A673 (cell line): ENCODE measurements around the gene KIF23.

ENCODE experiments used
- EZH2 ChIP-seq: fragments of 200-600 bp; sonication (generic); IDR thresholded peaks from 2 replicates; pipeline ENCODE4 v1.6.1; 2017; ENCODE audit warnings: borderline replicate concordance, low read depth, mild to moderate bottlenecking, mixed read lengths, antibody characterized with exemption, low read length; ENCODE audit not compliant: poor library complexity, severe bottlenecking
- TF ChIP-seq, protein P1 (sequence below): fragments of 300-800, 200-600 bp; sonication (generic); conservative IDR thresholded peaks from 2 replicates; pipeline ENCODE4 v1.5.1; 2017; ENCODE audit warnings: low read depth, mild to moderate bottlenecking, antibody characterized with exemption, low read length, moderate library complexity, mixed read lengths

DNA sequence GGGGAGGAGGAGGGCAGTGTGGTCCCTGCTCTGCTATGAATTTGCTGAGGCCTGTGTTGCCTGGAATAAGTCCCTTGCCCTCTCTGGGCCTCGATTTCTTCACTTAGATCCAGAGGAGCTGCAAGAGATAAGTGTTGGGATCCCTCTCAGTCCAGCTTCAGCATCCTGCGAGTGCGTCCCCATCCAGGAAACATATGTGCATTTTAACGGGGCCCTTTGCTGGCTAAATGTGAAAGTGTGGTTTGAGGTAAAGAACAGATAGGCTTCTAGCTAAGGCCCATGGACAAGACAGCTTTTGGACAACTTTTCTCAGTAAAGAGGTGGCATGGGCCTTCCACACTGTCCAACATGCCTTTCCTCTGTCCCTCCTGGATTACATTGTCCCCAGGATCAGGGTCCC lies 64.9 kb downstream of the KIF23 start:
- TF ChIP-seq, protein P1, sequence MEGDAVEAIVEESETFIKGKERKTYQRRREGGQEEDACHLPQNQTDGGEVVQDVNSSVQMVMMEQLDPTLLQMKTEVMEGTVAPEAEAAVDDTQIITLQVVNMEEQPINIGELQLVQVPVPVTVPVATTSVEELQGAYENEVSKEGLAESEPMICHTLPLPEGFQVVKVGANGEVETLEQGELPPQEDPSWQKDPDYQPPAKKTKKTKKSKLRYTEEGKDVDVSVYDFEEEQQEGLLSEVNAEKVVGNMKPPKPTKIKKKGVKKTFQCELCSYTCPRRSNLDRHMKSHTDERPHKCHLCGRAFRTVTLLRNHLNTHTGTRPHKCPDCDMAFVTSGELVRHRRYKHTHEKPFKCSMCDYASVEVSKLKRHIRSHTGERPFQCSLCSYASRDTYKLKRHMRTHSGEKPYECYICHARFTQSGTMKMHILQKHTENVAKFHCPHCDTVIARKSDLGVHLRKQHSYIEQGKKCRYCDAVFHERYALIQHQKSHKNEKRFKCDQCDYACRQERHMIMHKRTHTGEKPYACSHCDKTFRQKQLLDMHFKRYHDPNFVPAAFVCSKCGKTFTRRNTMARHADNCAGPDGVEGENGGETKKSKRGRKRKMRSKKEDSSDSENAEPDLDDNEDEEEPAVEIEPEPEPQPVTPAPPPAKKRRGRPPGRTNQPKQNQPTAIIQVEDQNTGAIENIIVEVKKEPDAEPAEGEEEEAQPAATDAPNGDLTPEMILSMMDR = no peak
- TF ChIP-seq EZH2 = no peak
